Fibroblast of villous mesenchyme (primary cell): ENCODE data around the gene UBE2B. TPM values are rescaled to one million over a fixed set of nuclear protein-coding genes. Genes with fewer than 3 reads are reported as not detected.

Source experiments
- DNase-seq: peaks from one replicate; pipeline ENCODE4 v3.0.0-alpha.2; 2010; ENCODE audit warnings: low read depth
- H3K4me3 ChIP-seq: 2 replicates; pipeline ENCODE4 v1.5.1; 2011; ENCODE audit warnings: low read depth, mild to moderate bottlenecking, low read length
- total RNA-seq: library from RNA; depleted of rRNA; stranded (reverse); fragments of >200 nt; gene quantifications from 2 replicates; pipeline ENCODE4 v1.2.3, GENCODE V29; 2012
- TF ChIP-seq, protein P1 (sequence below): IDR thresholded peaks from 2 replicates; pipeline ENCODE4 v1.5.1; 2012; ENCODE audit warnings: low read depth, mild to moderate bottlenecking, low read length; ENCODE audit not compliant: insufficient read depth

UBE2B gene
- total RNA-seq, 1 donor = 28.9 TPM

DNA sequence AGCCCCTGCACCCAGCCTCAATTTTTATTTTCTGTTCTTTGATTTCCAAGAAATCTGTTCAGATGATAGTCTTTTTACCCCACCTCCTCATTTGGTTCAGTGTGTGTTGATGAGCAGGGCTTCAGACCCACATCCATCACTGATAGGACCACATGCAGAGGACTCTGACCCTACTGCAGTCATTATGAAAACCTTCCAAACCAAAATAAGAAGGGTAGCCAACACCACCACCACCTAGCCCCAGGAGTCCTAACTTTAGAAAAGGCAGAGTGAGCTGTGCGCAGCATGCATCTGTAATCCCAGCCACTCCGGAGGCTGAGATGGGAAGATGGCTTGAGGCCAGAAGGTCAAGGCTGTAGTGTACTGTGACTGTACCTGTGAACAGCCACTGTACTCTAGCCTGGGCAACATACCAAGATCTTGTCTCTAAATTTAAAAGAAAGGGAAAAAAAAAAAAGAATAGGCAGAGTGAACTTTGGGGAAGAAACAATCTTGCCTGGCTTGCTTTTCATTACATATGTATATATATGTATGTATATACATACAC lies 27.3 kb downstream of the UBE2B start:
- no peak for DNase-seq
- no peak overlapping the region for H3K4me3 ChIP-seq
- TF ChIP-seq, protein P1, sequence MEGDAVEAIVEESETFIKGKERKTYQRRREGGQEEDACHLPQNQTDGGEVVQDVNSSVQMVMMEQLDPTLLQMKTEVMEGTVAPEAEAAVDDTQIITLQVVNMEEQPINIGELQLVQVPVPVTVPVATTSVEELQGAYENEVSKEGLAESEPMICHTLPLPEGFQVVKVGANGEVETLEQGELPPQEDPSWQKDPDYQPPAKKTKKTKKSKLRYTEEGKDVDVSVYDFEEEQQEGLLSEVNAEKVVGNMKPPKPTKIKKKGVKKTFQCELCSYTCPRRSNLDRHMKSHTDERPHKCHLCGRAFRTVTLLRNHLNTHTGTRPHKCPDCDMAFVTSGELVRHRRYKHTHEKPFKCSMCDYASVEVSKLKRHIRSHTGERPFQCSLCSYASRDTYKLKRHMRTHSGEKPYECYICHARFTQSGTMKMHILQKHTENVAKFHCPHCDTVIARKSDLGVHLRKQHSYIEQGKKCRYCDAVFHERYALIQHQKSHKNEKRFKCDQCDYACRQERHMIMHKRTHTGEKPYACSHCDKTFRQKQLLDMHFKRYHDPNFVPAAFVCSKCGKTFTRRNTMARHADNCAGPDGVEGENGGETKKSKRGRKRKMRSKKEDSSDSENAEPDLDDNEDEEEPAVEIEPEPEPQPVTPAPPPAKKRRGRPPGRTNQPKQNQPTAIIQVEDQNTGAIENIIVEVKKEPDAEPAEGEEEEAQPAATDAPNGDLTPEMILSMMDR = no peak

DNA sequence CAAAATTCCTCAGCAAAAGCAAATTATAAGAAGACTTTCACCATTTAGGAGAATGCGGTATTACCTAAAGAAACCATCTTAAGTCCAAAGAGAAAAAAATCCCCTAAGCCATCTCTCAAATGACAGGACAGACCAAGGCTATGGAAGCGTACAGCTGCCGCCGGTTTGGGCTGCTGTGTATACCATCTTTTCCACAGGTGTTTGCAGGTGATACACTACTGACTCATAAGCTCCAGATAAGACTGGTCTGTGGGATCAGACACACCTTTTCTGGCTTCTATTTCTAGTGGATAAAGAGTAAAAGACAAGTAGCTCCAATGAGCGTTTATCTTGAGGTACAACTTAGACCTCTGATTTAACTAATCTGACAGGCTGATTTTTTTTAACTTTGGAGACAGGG lies 32.6 kb downstream of the UBE2B start:
- H3K4me3 ChIP-seq = no peak overlapping the region
- TF ChIP-seq, protein P1 = no peak
- DNase-seq = no peak

GRCh38 chr5:134406390-134406789 lies 35.0 kb downstream of the UBE2B start:
- TF ChIP-seq, protein P1 = no peak
- no peak for DNase-seq
- H3K4me3 ChIP-seq = no peak overlapping the region

DNA sequence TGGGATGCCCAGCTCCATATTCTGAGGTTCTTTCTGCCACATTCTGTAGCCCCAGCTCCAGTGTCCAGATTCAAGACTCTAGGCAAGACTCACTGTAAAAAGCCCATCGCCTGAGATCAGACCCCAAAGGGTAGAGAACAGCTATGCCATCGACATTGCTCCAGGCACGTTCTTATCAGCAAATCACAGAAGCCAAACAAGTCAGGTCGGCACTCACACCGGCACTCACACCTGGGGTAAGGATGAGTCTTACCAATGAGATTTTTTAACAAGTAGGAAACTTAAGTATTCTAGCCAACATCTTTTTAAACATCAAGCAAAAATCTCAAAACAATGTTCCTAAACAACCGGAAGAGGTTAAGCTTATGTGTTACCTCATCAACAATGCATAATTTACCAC lies 38.0 kb downstream of the UBE2B start:
- H3K4me3 ChIP-seq = no peak overlapping the region
- TF ChIP-seq, protein P1 = no peak
- no peak for DNase-seq

DNA sequence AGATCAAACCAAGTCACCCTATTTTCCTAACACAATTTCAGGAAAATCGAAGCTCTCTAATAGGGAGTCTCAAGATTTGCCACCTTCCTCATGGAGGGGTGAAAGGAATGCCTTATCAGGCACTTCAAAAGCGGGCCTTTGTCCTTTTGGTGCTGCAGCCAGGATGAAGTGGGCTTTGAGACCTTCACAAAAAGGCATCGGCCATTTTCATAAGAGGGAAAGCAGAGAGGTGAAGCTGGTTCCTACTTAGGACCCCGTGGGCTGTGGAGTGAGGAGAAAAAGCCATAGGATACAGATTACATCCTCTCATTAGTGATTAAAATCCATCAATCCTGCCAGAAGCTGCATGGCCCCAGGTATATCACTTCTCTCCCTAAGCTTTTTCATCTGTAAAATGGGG lies 39.5 kb downstream of the UBE2B start:
- DNase-seq = no peak
- TF ChIP-seq, protein P1 = no peak
- H3K4me3 ChIP-seq = peak overlapping the region; percentile 91

- DNase-seq = no peak
- peak overlapping the region; percentile 91 for H3K4me3 ChIP-seq
- TF ChIP-seq, protein P1 = no peak
These were observed 39.8 kb downstream of the UBE2B start for GRCh38 chr5:134411228-134411545.

GRCh38 chr5:134411546-134412266 lies 40.3 kb downstream of the UBE2B start, which contains the start of gene CDKN2AIPNL:
Gene CDKN2AIPNL, minus strand, starts transcription at chr5:134411881. Its CDS starts 27 bp downstream, at chr5:134411854.
- TF ChIP-seq, protein P1 = peak; percentile 66
- DNase-seq = peak; percentile 86
- H3K4me3 ChIP-seq = peak within 1 kb of the TSS; percentile 91
